Body of pancreas (tissue), 4 donors: Measurements from ENCODE around the gene CCDC148. TPM values are rescaled to one million over a fixed set of nuclear protein-coding genes. Genes with fewer than 3 reads are reported as not detected.

Experiments used
- ATAC-seq: fragments of 150-250 bp; one replicate; pipeline ENCODE4 v1.9.1; 2016
- DNase-seq, 4 donors: peaks; one replicate each; pipeline ENCODE4 v3.0.0-alpha.2; 2019
- H3K27ac ChIP-seq, 4 donors: fragments of 200-600 bp; sonication (generic); 1 replicate in 3 of 4; 2 replicates in 1 of 4; pipeline versions ENCODE4 v1.5.1 to v1.6.1; 2016 to 2019; ENCODE audit warnings: mild to moderate bottlenecking in 1 of 4, mixed read lengths in 1 of 4, moderate library complexity in 1 of 4
- H3K27me3 ChIP-seq, 2 donors: fragments of 200-600 bp; sonication (generic); one replicate each; pipeline ENCODE4 v1.6.0; 2016; ENCODE audit warnings: mild to moderate bottlenecking in 1 of 2
- H3K36me3 ChIP-seq, 2 donors: fragments of 200-600 bp; sonication (generic); replicated peaks in 1 of 2; 2 replicates each; pipeline ENCODE4 v1.5.1; 2016; ENCODE audit warnings: low read depth in 2 of 2; ENCODE audit not compliant: insufficient read depth in 1 of 2
- H3K4me1 ChIP-seq: fragments of 200-600 bp; sonication (generic); one replicate; pipeline ENCODE4 v1.6.0; 2016
- H3K4me3 ChIP-seq, 2 donors: fragments of 200-600 bp; sonication (generic); 1 replicate in 1 of 2; 2 replicates in 1 of 2; pipeline ENCODE4 v1.5.1; 2016 to 2019
- H3K9me3 ChIP-seq, 3 donors: fragments of 200-600 bp; sonication (generic); 1 replicate in 2 of 3; 2 replicates in 1 of 3; pipeline ENCODE4 v1.5.1; 2016
- CTCF ChIP-seq, 7 experiments: fragments of 450-650 bp in 4 of 7; fragments of 200-600 bp in 3 of 7; sonication (generic) in 3 of 7; IDR thresholded peaks; one replicate each; pipeline ENCODE4 v1.5.1; 2016 to 2019; ENCODE audit warnings: antibody characterized with exemption in 7 of 7
- POLR2A ChIP-seq, 3 donors: fragments of 450-650 bp; IDR thresholded peaks; one replicate each; pipeline ENCODE4 v1.6.1; 2016; ENCODE audit warnings: antibody characterized with exemption in 3 of 3, mild to moderate bottlenecking in 2 of 3
- WGBS, 2 donors: methylation state at CpG; one replicate each; pipeline ENCODE4 v1.1.5; 2017; 5-methylcytosine and 5-hydroxymethylcytosine counted together
- intact Hi-C: fragments of 100-400 bp; cut with DNase I; formaldehyde crosslinking; loops from one replicate; pipeline ENCODE4 v1.15.1; 2023
- total RNA-seq, 2 donors: library from RNA; depleted of rRNA; stranded (reverse); fragments of >200 nt; gene quantifications; one replicate each; pipeline ENCODE4 v1.1.0, GENCODE V29; 2016

Gene CCDC148
- total RNA-seq, 2 donors from 2014 or later: 0.66 to 0.78 TPM

- intact Hi-C loops: no loop called here
- no peak for ATAC-seq
- TF ChIP-seq POLR2A (IDR thresholded peaks at IDR 0.05): no peak
- TF ChIP-seq CTCF (IDR thresholded peaks at IDR 0.05): no peak
- H3K9me3 ChIP-seq: no peaks in the 10 kb centered on the region
- no peaks in the 10 kb centered on the region for H3K36me3 ChIP-seq
- H3K4me1 ChIP-seq: peaks cover 4% of the 10 kb centered on the region
- no peak overlapping the region for H3K27ac ChIP-seq
- 81 to 87% methylated on average over 3 of the region's 3 CpGs for WGBS, 2 donors
- DNase-seq: no peak
- no peaks in the 10 kb centered on the region for H3K27me3 ChIP-seq
- H3K4me3 ChIP-seq: no peak overlapping the region
These were observed 29.8 kb upstream of the CCDC148 start for GRCh38 chr2:158486150-158486969.

GRCh38 chr2:158484892-158485556 is 28.5 kb upstream of the CCDC148 start:
- Histone ChIP-seq H3K36me3 (no peaks in the 10 kb centered on the region), H3K27me3 (no peaks in the 10 kb centered on the region), H3K4me3 (no peak overlapping the region), H3K9me3 (no peaks in the 10 kb centered on the region), H3K4me1 (peaks cover 4% of the 10 kb centered on the region), H3K27ac (no peak overlapping the region)
- DNase-seq: no peak
- TF ChIP-seq CTCF (IDR thresholded peaks at IDR 0.05) (no peak), POLR2A (IDR thresholded peaks at IDR 0.05) (no peak)
- no peak for ATAC-seq
- intact Hi-C loops: no loop called here
- WGBS, 2 donors: 82 to 87% methylated on average over 8 of the region's 8 CpGs

GRCh38 chr2:158482594-158482993 is 26.0 kb upstream of the CCDC148 start:
- ATAC-seq (no peak), DNase-seq (no peak)
- intact Hi-C loops: no loop called here
- Histone ChIP-seq H3K9me3 (no peaks in the 10 kb centered on the region), H3K4me1 (peaks cover 3% of the 10 kb centered on the region), H3K36me3 (no peaks in the 10 kb centered on the region), H3K27ac (no peak overlapping the region), H3K27me3 (no peaks in the 10 kb centered on the region), H3K4me3 (no peak overlapping the region)
- TF ChIP-seq CTCF (IDR thresholded peaks at IDR 0.05) (no peak), POLR2A (IDR thresholded peaks at IDR 0.05) (no peak)

GRCh38 chr2:158481116-158481515 is 24.6 kb upstream of the CCDC148 start:
- ATAC-seq (no peak), DNase-seq (no peak)
- TF ChIP-seq CTCF (IDR thresholded peaks at IDR 0.05) (no peak), POLR2A (IDR thresholded peaks at IDR 0.05) (no peak)
- Histone ChIP-seq H3K4me3 (no peak overlapping the region), H3K27me3 (no peaks in the 10 kb centered on the region), H3K9me3 (no peaks in the 10 kb centered on the region), H3K36me3 (no peaks in the 10 kb centered on the region), H3K4me1 (peaks cover 10% of the 10 kb centered on the region), H3K27ac (no peak overlapping the region)
- intact Hi-C loops: no loop called here
- 93 to 95% methylated on average over 1 of the region's 1 CpG for WGBS, 2 donors
